GM12872 (cell line): ENCODE measurements around the gene INPP5F.

Experiments used
- TF ChIP-seq, protein P1 (sequence below): IDR thresholded peaks from 3 replicates; pipeline ENCODE4 v1.5.1; 2011; ENCODE audit warnings: low read depth, mild to moderate bottlenecking, low read length, moderate library complexity; ENCODE audit not compliant: insufficient read depth

Gene INPP5F

GRCh38 chr10:119687192-119688032 lies 38.4 kb upstream of the INPP5F start:
- TF ChIP-seq, protein P1, sequence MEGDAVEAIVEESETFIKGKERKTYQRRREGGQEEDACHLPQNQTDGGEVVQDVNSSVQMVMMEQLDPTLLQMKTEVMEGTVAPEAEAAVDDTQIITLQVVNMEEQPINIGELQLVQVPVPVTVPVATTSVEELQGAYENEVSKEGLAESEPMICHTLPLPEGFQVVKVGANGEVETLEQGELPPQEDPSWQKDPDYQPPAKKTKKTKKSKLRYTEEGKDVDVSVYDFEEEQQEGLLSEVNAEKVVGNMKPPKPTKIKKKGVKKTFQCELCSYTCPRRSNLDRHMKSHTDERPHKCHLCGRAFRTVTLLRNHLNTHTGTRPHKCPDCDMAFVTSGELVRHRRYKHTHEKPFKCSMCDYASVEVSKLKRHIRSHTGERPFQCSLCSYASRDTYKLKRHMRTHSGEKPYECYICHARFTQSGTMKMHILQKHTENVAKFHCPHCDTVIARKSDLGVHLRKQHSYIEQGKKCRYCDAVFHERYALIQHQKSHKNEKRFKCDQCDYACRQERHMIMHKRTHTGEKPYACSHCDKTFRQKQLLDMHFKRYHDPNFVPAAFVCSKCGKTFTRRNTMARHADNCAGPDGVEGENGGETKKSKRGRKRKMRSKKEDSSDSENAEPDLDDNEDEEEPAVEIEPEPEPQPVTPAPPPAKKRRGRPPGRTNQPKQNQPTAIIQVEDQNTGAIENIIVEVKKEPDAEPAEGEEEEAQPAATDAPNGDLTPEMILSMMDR = no peak

- TF ChIP-seq, protein P1 = peak; percentile 24; the same call in 1 of the 3 replicates
These were observed 37.8 kb upstream of the INPP5F start for GRCh38 chr10:119688033-119688508.

GRCh38 chr10:119689016-119689580 lies 36.8 kb upstream of the INPP5F start:
- TF ChIP-seq, protein P1 = no peak

- TF ChIP-seq, protein P1 = no peak
These were observed 34.1 kb upstream of the INPP5F start for GRCh38 chr10:119691726-119692125.

- TF ChIP-seq, protein P1 = no peak
These were observed 32.4 kb upstream of the INPP5F start for GRCh38 chr10:119693262-119693957.

DNA sequence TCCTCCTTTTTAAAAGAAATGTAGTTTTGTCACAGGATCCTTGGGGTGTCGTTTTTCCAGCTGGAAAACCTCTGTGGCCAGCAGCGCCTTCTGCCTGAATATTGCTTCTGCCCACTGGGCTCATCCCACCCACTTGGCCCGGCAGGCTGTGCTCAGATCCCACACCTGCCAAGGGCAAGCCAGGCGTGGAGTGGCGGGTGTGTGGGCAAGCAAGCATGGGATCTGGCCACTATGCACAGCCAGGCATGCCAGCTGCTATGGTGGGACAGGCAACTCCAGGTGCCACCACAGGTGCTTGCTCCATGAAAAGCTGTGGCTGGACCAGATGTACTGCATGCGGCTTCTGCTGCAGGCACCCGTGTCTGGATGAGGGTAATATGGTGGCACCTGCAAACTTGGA lies 31.2 kb upstream of the INPP5F start:
- TF ChIP-seq, protein P1 = no peak

DNA sequence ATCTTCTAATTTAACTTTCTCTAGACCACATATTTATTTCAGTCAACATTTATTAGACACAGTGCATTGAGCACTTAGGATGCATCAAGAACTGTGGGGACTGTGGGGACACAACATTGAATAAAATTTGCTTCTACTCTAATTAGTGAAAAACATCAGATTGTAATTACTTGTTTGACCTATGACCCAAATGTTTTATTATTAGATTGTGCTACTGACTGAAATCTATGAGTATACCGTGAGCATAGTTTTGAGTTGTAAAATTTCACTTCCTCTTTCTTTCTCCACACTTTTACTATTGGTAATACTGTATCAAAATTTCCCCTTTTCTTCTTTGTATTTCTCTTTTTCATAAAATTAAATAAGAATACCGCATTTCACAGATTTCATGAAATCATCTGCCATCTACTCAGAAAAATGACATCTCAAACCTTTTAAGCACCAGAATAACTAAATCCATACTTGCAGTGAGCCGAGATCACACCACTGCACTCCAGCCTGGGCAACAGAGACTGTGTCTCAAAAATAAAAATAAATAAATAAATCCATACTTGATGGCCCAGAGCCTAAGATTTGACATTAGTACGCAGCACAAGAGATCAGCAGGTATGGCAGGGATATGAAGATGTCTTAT lies 25.4 kb upstream of the INPP5F start:
- TF ChIP-seq, protein P1 = no peak
